ENCODE results near the gene EIF4G3. TPM values are rescaled to one million over a fixed set of nuclear protein-coding genes. Genes with fewer than 3 reads are reported as not detected.

Gene EIF4G3
- polyA plus RNA-seq, 1 of the 3 experiments (the other 2 are of a cell fraction): 32.0 TPM

- Histone ChIP-seq H3K9me2 (no peaks in the 10 kb centered on the region), H3K36me3 (replicated peaks in 1 of 2; ENCODE audit: control insufficient read depth in 1 of 2, insufficient read depth in 2 of 2, low read length in 1 of 2) (peaks cover 0 to 26% of the 10 kb centered on the region in 2 experiments), H3K9ac (no peak overlapping the region), H3K27me3 (ENCODE audit: insufficient read depth) (no peaks in the 10 kb centered on the region), H2AFZ (ENCODE audit: low read depth) (no peak overlapping the region), H3K9me3 (no peaks in the 10 kb centered on the region), H3K4me2 (no peak overlapping the region), H3K27ac (ENCODE audit: low read depth in 2 of 2, low read length in 1 of 2) (no peak overlapping the region), H4K20me1 (ENCODE audit: insufficient read depth) (peaks cover 6% of the 10 kb centered on the region; the same call in 1 of the 2 replicates), H3K4me1 (ENCODE audit: control insufficient read depth in 1 of 2, insufficient read depth in 2 of 2, low read depth in 1 of 2, low read length in 1 of 2) (0 out of 4 replicates have a peak, but pooled peaks cover 0 to 6% of the 10 kb centered on the region in 2 experiments), H3K4me3 (ENCODE audit: low read depth in 2 of 2, low read length in 1 of 2) (no peak overlapping the region), H3F3A (replicated peaks; ENCODE audit: insufficient read depth) (peaks cover 6% of the 10 kb centered on the region), H3K79me2 (ENCODE audit: insufficient read depth) (peaks cover 94% of the 10 kb centered on the region)
- WGBS (ENCODE audit: low lambda C conversion rate): 95% methylated on average over 1 of the region's 1 CpG
- TF ChIP-seq NRF1 (IDR thresholded peaks at IDR 0.05; ENCODE audit: low read depth, low read length) (no peak), RCOR1 (IDR thresholded peaks at IDR 0.05; ENCODE audit: low read length) (no peak), POLR2AphosphoS5 (IDR thresholded peaks at IDR 0.05; ENCODE audit: low read depth, low read length) (no peak), RXRA (IDR thresholded peaks at IDR 0.05; ENCODE audit: borderline replicate concordance, low read depth) (no peak), TEAD4 (IDR thresholded peaks at IDR 0.05; ENCODE audit: borderline replicate concordance, insufficient read depth) (no peak), IRF3 (IDR thresholded peaks at IDR 0.05; ENCODE audit: low read depth, low read length) (no peak), FOXJ3 (CRISPR knock-in tag; IDR thresholded peaks at IDR 0.05) (no peak), MXI1 (IDR thresholded peaks at IDR 0.05; ENCODE audit: low read depth, low read length) (no peak), YY1 (IDR thresholded peaks at IDR 0.05; ENCODE audit: low read depth) (no peak), GABPA (IDR thresholded peaks at IDR 0.05; ENCODE audit: low read depth) (no peak), EZH2phosphoT487 (IDR thresholded peaks at IDR 0.05; ENCODE audit: borderline replicate concordance, low read depth) (no peak), TAF1 (IDR thresholded peaks at IDR 0.05; ENCODE audit: borderline replicate concordance, low read depth, low read length) (no peak), TCF12 (IDR thresholded peaks at IDR 0.05) (no peak), FOXM1 (IDR thresholded peaks at IDR 0.05; ENCODE audit: low read depth) (no peak), ELF1 (IDR thresholded peaks at IDR 0.05) (no peak)
- TF ChIP-seq, protein P1, sequence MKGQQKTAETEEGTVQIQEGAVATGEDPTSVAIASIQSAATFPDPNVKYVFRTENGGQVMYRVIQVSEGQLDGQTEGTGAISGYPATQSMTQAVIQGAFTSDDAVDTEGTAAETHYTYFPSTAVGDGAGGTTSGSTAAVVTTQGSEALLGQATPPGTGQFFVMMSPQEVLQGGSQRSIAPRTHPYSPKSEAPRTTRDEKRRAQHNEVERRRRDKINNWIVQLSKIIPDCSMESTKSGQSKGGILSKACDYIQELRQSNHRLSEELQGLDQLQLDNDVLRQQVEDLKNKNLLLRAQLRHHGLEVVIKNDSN (IDR thresholded peaks at IDR 0.05; ENCODE audit: borderline replicate concordance, low read depth): no peak
- TF ChIP-seq, protein P2, sequence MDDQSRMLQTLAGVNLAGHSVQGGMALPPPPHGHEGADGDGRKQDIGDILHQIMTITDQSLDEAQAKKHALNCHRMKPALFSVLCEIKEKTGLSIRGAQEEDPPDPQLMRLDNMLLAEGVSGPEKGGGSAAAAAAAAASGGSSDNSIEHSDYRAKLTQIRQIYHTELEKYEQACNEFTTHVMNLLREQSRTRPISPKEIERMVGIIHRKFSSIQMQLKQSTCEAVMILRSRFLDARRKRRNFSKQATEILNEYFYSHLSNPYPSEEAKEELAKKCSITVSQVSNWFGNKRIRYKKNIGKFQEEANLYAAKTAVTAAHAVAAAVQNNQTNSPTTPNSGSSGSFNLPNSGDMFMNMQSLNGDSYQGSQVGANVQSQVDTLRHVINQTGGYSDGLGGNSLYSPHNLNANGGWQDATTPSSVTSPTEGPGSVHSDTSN (IDR thresholded peaks at IDR 0.05): no peak
- CTCF ChIA-PET: no interaction called here
- no peak for DNase-seq
- POLR2A ChIA-PET: interaction anchor here (1.1 kb wide), 1 partner anchor 33 kb away, joined by 3 read pairs; no protein-coding TSS in a partner anchor
Measured at GRCh38 chr1:21141030-21141429, 35.7 kb downstream of the EIF4G3 start.
